ENCODE data around the gene INTS6.

INTS6 gene

DNA sequence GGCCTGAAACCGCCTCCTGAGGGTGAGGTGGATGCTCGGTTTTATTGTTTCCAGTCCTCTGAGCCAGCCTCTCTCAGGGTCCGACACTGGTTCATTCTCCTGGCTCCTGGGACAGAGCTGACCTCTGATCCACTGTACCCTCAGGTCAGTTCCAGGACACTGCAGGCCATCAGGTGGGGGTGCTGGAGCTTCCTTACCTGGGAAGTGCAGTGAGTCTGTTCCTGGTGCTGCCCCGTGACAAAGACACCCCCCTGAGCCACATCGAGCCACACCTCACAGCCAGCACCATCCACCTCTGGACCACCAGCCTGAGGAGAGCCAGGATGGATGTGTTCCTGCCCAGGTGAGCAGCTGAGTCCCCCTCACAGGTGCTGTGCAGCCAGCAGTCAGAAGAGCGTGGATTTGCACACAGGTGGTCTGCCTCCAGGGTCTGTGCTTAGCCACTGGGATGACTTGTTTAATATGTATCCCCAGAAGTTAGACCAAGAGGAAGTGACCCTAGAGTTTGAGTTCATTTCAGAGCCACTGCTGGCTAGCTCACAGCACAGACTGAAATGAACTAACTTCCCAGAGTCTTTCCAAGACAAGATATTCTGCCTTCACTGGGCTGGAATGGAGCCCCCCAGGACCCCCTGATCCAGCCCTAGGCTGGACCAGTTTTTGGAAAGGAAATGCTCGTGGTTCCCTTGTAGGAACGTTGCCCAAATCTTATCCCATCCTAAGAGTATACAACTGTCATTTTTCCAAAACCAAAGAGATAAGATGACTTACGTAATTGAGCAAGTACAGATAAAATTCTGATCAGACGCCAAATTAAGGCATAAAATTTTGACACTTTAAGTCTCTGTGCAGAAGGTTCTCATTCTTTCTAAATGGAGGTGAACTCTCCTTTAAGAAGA lies 104.5 kb downstream of the INTS6 start:
- no peak for TF ChIP-seq CTCF (IDR thresholded peaks at IDR 0.05; ENCODE audit: low read depth, low read length, missing control alignments)
- no peak overlapping the region for H3K4me3 ChIP-seq (ENCODE audit: low read depth, low read length)
- DNase-seq (ENCODE audit: low read depth): no peak

DNA sequence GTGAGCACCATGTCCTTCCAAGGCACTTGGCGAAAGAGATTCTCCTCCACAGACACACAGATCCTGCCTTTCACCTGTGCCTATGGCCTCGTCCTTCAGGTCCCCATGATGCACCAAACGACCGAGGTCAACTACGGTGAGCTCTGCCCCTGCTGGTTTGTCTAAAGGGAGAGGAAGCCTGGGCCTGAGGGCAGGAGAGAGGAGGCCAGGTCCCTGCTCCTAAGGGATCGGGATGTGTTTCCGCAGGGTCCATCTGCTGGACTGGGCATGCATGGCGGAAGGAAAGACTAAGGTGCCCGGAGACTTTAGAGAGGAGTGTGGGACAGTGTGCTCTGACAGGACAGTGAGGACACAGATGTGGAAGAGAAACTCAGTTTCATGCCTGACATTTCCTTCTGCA lies 105.7 kb downstream of the INTS6 start:
- TF ChIP-seq CTCF (IDR thresholded peaks at IDR 0.05; ENCODE audit: low read depth, low read length, missing control alignments): no peak
- no peak for DNase-seq (ENCODE audit: low read depth)
- H3K4me3 ChIP-seq (ENCODE audit: low read depth, low read length): no peak overlapping the region

- DNase-seq (ENCODE audit: low read depth): no peak
- no peak overlapping the region for H3K4me3 ChIP-seq (ENCODE audit: low read depth, low read length)
- TF ChIP-seq CTCF (IDR thresholded peaks at IDR 0.05; ENCODE audit: low read depth, low read length, missing control alignments): no peak
Observed at GRCh38 chr13:51346397-51346796, 106.4 kb downstream of the INTS6 start.

- no peak overlapping the region for H3K4me3 ChIP-seq (ENCODE audit: low read depth, low read length)
- no peak for TF ChIP-seq CTCF (IDR thresholded peaks at IDR 0.05; ENCODE audit: low read depth, low read length, missing control alignments)
- DNase-seq (ENCODE audit: low read depth): no peak
Observed at GRCh38 chr13:51343475-51343874, 109.4 kb downstream of the INTS6 start.

DNA sequence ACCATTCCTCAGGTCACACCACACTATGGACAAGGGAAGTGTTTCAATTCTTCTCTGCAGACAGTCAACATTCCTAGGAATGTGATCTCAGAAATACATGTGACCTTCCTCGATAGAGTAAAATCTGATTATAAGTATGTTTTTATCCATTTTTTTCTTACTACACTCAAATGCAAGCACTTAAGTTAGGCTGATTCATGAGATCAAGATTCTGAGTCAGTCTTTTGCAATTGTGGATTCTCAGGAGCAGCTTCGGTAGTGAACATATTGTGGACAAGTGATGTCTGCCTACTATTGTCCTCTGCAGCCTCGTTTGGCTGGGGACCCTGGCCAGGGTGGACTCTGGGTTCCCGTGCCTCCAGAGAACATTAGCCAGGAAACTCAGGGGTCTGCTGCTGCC lies 110.1 kb downstream of the INTS6 start:
- H3K4me3 ChIP-seq (ENCODE audit: low read depth, low read length): no peak overlapping the region
- DNase-seq (ENCODE audit: low read depth): no peak
- no peak for TF ChIP-seq CTCF (IDR thresholded peaks at IDR 0.05; ENCODE audit: low read depth, low read length, missing control alignments)

DNA sequence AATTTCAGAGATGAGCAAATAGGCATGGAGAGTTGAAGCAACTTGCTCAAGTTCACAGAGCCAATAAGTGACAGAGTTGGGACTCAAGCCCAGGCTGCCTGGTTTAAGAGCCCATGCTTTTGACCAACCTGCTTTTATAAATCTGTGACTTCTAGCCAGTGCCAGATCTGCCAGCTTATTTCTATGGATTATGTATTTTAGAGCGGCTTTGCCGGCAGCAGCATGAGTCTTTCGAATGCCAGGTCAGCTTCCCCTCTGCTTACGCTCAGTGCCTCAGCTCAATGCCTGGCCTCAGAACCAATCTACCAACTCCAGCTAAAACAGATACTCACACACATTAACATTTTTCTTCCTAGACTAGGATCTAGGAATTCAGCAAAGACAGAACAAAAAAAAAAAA lies 111.0 kb downstream of the INTS6 start:
- no peak for DNase-seq (ENCODE audit: low read depth)
- TF ChIP-seq CTCF (IDR thresholded peaks at IDR 0.05; ENCODE audit: low read depth, low read length, missing control alignments): no peak
- no peak overlapping the region for H3K4me3 ChIP-seq (ENCODE audit: low read depth, low read length)

DNA sequence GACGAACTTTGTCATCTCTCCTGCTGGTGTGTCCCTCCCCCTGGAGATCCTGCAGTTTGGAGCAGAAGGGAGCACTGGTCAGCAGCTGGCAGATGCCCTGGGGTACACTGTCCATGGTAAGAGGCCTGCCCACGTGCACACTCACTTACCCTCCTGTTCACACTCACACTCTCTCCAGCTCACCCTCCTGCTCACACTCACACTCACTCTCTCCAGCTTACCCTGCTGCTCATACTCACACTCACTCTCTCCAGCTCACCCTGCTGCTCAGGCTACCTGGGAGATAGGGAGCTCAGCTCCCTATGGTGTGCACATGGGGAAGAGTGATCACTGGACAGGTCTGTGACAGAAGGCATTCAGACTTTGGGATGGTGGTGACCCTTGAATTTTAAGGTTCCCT lies 111.6 kb downstream of the INTS6 start:
- TF ChIP-seq CTCF (IDR thresholded peaks at IDR 0.05; ENCODE audit: low read depth, low read length, missing control alignments): no peak
- no peak for DNase-seq (ENCODE audit: low read depth)
- H3K4me3 ChIP-seq (ENCODE audit: low read depth, low read length): no peak overlapping the region

Data from GM12864 (cell line).